Muscle of back (tissue), 11 donors: ENCODE data around the gene FLOT2. TPM values are rescaled to one million over a fixed set of nuclear protein-coding genes. Genes with fewer than 3 reads are reported as not detected.
"Not testable (repeated sequence)": the region's sequence is repeated elsewhere in the genome, so short reads cannot be mapped to it uniquely, and the experiment has no call there.

Source experiments
- DNase-seq, 3 donors: peaks; one replicate each; pipeline versions ENCODE4 v3.0.0 to v3.0.0-alpha.2; 2013
- polyA plus RNA-seq, 10 donors: library from polyadenylated mRNA; unstranded; fragments of 120-200 nt; gene quantifications; one replicate each; pipeline ENCODE4 v1.2.1, GENCODE V29; 2013; ENCODE audit not compliant: insufficient read length in 10 of 10

FLOT2 gene
- polyA plus RNA-seq, 10 donors, result 55.3 to 75.0 (median 66.1) TPM

- DNase-seq, result no peak
These were observed 1.0 kb upstream of the FLOT2 start for GRCh38 chr17:28898527-28898955.

GRCh38 chr17:28897769-28898526, 415 bp upstream of the FLOT2 start:
- no peak for DNase-seq

- peak in 1 of 3 donors; percentile 20 for DNase-seq
These were observed 1.0 kb downstream of the FLOT2 start for GRCh38 chr17:28896491-28896883.

GRCh38 chr17:28895794-28896447, 1.6 kb downstream of the FLOT2 start:
- DNase-seq, result no peak

GRCh38 chr17:28893248-28894183, 4.0 kb downstream of the FLOT2 start:
- not testable (repeated sequence) for DNase-seq

GRCh38 chr17:28892024-28892423, 5.5 kb downstream of the FLOT2 start:
- DNase-seq, result no peak

GRCh38 chr17:28891201-28891600, 6.3 kb downstream of the FLOT2 start:
- no peak for DNase-seq

- no peak for DNase-seq
These were observed 7.5 kb downstream of the FLOT2 start for GRCh38 chr17:28889996-28890395.

- DNase-seq, result no peak
These were observed 8.7 kb downstream of the FLOT2 start for GRCh38 chr17:28888832-28889231.

- DNase-seq, result no peak
These were observed 9.6 kb downstream of the FLOT2 start for GRCh38 chr17:28887871-28888471.

GRCh38 chr17:28885951-28886350, 11.6 kb downstream of the FLOT2 start:
- DNase-seq, result no peak

- no peak for DNase-seq
These were observed 12.2 kb downstream of the FLOT2 start for GRCh38 chr17:28885363-28885762.

GRCh38 chr17:28883967-28884702, 13.4 kb downstream of the FLOT2 start:
- no peak for DNase-seq

GRCh38 chr17:28882154-28882895, 15.2 kb downstream of the FLOT2 start:
- no peak for DNase-seq

- DNase-seq, result no peak
These were observed 15.9 kb downstream of the FLOT2 start for GRCh38 chr17:28881533-28882056.

- DNase-seq, result no peak
These were observed 17.0 kb downstream of the FLOT2 start for GRCh38 chr17:28880572-28880945.

- DNase-seq, result no peak
These were observed 17.5 kb downstream of the FLOT2 start for GRCh38 chr17:28879886-28880571.

- peak in 1 of 3 donors; percentile 22 for DNase-seq
These were observed 18.6 kb downstream of the FLOT2 start for GRCh38 chr17:28878981-28879380.

GRCh38 chr17:28878158-28878910, 19.2 kb downstream of the FLOT2 start:
- no peak for DNase-seq
